CD4-positive, alpha-beta T cell treated with Interleukin-6 for 4 hours (primary cell): ENCODE measurements around the gene CHAT.

ENCODE experiments used
- DNase-seq: peaks from one replicate; pipeline ENCODE4 v3.0.0-alpha.2; 2020; ENCODE audit warnings: mixed read lengths

Gene CHAT

GRCh38 chr10:49612513-49613164 is 1.2 kb upstream of the CHAT start:
- DNase-seq: no peak

- DNase-seq: no peak
Measured at GRCh38 chr10:49613165-49613881, 514 bp upstream of the CHAT start.

DNA sequence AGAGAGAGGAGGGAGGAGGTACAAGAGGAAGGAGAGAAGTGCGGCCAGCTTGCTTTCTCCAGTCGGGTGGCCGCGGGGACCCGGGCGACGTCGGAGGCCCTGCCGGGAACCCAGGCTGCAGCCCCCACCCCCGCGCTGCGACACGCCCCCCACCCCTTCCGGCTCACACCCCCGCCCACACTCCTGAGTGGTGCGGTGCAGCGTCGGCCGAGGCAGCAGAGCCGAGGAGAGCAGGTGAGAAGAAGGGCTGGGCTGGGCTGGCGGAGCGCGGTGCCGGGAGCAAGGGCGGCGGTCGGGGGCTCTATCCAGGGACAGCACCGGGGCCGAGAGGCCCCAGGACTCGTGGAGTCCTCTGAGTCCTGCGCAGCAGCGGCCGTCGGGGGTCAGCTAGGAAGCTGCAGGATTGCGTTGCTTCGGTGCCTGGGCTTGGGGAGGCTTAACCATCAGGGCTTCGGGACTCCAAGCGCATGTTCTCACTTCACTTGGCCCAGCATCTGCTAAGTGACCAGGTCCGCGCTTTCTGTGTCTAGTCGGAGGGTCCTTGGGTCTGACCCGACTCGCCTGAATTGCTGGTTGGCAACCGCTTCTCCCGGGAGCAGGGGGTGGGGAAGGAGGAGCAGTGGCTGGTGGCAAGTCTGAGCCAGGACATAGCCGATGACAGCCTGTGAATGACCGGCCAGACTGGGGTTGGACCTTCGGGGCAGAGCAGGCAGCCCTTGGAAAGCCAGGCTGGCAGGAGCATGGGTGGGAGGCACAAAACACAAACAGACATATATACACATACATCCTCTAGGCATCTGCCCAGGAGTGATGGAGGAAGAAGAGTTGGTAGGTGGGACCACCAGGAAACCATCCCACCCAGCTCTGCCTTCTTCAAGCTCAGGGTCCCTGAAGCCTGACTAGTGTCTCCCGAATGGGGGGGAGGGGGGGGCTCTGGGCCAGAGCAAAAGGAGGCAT is 683 bp downstream of the CHAT start:
- no peak for DNase-seq

GRCh38 chr10:49615213-49615612 is 1.4 kb downstream of the CHAT start:
- DNase-seq: no peak

DNA sequence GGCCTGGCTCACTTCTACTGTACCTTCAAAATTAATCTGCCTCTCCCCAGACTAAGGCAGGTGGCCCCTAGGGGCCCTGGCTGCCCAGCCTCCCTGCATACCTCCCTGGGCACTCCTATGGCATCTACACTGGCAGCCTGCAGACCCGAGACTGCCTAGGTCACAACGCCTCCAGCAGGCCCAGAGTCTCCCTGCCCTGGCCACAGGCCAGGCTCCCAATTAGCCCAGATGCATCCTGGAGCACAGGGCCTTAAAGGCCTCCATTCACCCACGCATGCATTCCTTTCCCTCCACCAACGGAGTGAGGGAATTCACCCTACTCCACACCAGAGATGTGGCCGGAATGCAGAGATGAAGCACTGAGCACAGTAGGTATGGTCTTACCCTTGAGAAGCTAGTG is 1.9 kb downstream of the CHAT start:
- no peak for DNase-seq

DNA sequence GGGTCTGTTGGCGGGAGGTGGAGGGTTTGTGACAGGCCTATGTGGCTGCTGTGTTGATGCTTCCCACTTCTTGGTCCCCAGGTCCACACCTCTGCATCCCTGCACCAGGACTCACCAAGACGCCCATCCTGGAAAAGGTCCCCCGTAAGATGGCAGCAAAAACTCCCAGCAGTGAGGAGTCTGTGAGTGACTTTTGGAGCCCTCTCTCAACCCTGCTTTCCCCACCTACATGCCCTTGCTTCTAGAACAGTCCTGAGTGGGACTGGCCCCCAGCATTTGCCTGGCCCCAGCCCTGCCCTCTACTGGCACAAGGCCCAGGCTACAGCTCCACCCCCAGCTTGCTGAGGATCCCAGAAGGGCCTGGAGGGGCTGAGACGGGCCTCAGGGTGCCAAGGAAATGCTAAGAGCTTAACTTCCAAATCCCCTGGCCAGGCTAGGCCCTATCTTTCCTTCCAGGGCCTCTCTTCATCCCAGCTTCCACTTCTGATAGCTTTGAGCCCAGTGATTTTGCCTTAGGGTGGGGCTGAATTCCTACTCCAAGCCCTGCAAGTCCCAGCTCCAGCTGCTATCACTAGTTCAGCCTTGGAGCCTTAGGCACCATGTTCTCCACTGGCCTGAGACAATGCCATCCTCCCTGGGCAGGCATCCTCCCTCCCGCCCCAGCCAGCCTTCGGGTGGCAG is 2.7 kb downstream of the CHAT start:
- no peak for DNase-seq

GRCh38 chr10:49617121-49618020 is 3.5 kb downstream of the CHAT start:
- no peak for DNase-seq

DNA sequence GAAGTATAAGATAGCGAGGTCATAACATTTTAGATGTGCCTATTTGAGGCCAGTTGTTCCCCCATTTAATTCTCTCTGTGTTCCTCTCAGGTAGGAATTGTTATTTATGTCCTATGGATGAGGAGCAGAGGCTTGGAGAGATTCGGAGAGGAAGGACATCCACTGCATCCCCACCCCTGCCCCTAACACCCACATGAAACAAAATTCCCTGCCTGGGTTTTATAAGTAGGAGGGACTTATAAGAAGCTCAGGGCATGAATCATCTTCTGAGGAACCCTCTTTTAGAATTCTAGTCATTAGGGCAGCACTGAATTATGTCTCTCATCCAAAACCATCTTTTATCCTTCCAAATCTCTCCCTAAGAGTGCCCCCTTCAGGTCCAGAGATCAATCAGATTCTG is 5.0 kb downstream of the CHAT start:
- DNase-seq: no peak

GRCh38 chr10:49619613-49620012 is 5.8 kb downstream of the CHAT start:
- no peak for DNase-seq

- no peak for DNase-seq
Measured at GRCh38 chr10:49620286-49620810, 6.5 kb downstream of the CHAT start.

DNA sequence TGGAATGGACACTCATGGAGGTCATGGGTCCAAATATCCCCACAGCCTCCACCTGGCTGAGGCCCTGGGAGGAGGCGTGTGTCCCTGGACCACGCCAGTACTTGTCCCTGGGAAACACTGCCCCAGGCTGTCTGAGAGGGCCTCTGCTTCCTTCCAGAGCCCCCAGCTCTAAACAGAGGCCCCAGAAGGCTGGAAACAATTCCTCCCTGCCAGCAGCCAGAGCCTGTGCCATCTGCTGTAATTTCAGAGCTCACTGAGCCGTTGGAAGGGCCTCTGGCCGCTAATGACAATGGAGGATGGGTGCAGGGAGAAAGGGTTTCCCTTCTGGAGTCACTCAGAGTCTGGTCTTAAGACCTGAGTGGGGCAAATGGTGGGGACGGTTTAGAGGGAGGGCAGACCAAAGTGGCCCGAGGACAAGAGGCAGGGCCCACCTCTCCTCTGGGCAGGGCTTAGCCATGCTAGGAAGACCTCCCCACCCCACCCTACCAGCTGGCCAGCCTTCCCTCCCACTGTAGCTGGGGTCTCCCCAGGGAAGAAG is 7.1 kb downstream of the CHAT start:
- no peak for DNase-seq

DNA sequence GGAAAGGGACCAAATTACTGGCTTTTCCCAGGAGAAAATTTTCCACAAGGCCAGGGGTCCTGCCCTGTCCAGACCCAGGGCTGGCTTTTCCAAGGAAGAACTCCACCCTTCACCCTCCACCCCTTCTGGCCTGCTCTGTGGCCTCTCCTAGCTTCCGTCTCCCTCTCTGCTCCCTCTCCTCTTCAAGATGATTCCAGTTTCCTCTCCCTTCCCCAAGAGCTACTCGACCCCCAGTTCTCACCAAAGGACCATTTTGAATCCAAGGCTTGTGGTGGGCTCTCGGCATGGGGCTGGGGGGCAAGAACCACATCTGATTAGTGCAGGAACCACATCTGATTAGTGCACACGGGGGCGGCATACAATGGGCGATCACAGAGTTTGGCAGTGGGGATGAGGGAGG is 7.7 kb downstream of the CHAT start:
- no peak for DNase-seq

DNA sequence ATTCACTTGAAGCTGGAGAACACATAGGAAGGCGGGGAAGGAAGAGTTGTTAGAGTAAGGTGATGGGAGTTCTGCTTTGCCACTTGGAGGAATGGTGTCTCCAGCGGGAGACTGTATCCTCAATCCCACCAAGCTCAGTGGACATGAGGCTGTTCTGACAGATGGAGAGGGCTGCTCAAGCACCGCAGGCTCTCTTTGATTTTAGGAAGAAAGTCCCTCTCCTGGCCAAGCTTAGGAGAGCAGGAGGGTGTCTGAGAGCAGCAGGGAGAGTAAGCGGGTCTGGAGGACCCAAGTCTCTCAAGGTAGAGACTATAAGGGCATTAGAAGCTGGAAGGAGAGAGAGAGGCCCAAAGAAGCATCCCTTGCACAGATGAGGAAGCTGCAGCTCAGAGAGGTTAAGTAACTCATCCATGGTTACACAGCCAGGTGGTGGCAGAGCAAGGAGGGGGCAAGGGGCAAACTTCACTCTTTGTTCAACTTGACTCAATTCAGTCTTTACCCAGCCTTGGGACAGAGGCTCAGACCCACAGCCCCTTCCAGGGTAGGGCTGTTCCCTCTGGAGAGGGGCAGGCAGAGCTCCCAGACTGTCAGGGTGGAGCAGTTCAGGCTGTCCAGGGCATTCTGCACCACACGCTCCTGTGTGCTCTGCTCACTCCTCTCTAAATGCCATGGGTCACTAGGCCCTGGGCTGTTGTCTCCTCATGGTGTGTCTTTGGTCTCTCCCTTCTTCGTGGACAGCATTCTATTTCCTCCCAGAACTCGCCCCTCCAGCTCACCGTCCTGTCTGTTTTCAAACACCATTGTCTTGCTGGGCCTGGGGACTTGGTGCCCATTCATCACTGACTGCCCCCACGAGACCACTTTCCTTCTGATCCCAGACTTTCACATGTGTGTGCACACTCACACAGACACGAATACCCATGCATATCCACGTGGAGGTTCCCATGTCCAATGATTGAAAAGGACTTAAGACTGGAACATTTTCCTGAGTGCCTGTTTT is 8.9 kb downstream of the CHAT start:
- no peak for DNase-seq

DNA sequence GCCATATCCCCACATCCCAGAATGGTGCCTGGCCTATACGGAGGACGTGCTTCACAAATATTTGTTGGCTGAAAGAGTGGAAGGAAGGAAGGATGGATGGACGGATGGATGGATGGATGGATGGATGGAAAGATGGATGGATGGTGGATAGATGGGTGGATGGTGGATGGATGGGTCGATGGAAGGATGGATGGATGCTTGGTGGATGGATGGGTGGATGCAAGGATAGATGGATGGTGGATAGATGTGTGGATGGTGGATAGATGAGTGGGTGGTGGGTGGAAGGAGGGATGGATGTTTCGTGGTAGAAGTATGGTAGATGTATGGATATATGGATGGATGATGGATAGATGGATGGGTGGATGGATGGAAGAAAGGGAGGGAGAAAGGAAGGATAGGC is 10.8 kb downstream of the CHAT start:
- DNase-seq: no peak

DNA sequence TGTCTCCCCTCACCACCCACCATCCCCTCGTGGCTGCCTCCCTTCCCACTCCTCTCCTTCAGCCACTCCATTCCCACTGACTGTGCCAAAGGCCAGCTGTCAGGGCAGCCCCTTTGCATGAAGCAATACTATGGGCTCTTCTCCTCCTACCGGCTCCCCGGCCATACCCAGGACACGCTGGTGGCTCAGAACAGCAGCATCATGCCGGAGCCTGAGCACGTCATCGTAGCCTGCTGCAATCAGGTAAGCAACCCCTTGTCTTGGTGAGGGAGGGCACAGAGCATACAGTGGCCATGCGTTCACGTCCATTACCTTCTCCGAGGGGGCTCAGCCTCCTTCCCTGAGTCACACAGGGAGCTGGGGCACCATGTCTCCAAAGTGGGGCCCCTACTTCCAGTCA is 11.6 kb downstream of the CHAT start:
- no peak for DNase-seq

- DNase-seq: no peak
Measured at GRCh38 chr10:49627038-49627437, 13.2 kb downstream of the CHAT start.

DNA sequence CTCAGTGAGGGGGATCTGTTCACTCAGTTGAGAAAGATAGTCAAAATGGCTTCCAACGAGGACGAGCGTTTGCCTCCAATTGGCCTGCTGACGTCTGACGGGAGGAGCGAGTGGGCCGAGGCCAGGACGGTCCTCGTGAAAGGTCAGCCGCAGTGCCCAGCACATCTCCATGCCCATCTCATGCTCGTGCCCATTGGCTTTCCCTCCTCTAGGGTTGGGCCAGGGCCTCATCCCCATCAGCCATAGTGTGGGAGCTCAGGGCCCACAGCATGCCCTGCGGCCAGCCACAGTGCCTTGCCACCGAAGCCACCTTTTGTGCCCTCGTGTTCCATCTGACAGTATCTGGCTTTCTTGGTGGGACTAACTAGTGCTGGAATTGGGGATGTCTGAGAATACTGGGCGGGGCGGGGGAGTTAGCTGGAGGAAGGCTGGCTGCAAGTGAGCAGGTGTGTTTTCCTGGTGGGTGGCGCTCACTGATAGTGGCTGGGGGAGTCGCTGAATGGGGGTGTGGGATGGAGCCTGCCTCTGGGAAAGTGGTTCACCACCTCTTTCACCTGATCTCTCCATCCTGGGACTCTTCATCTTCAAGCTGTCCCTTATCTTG is 13.9 kb downstream of the CHAT start:
- DNase-seq: no peak

- no peak for DNase-seq
Measured at GRCh38 chr10:49628599-49628998, 14.8 kb downstream of the CHAT start.

- DNase-seq: no peak
Measured at GRCh38 chr10:49629431-49629881, 15.6 kb downstream of the CHAT start.

DNA sequence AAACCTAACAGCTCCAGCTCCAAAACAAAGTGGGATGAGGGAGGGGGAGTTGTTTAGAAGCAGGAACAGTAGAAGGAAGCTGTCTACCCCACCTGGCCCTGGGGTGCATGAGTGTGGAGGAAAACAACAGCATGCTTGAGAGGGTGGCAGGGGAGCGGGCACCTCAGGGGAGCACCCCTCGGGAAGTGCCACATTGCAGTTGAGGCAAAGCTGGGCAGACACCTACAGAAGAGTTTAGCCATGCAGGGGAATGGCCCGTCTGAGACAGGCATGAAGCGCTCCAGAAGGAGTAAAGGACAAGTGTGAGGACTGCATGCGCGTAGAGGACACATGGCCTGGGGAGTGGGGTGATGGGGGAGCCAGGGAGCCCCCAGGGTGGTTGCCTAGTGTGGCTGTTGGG is 18.1 kb downstream of the CHAT start:
- no peak for DNase-seq
